Panc1 (cell line): ENCODE measurements around the gene UTP3. TPM values are rescaled to one million over a fixed set of nuclear protein-coding genes. Genes with fewer than 3 reads are reported as not detected.

ENCODE experiments used
- ATAC-seq: fragments of 200-7000 bp; cut with Tn5 transposase; 2 replicates; pipeline ENCODE4 v1.9.1; 2020; ENCODE audit warnings: mild to moderate bottlenecking, moderate library complexity
- BruUV-seq: library from RNA; stranded (reverse); fragments of 400-500 nt; replicated peaks from 2 replicates; lab custom pipeline; 2021; lab: Mats Ljungman, UMichigan
- CTCF ChIA-PET: fragments of 300-600 bp; sonication (Branson Sonifier 250); formaldehyde crosslinking; loops from one replicate; lab custom pipeline; 2022; ENCODE audit warnings: antibody characterized with exemption; lab: Charles Lee
- POLR2A ChIA-PET: fragments of 300-600 bp; sonication (Branson Sonifier 250); formaldehyde crosslinking; loops from one replicate; lab custom pipeline; 2022; ENCODE audit warnings: antibody characterized with exemption; lab: Charles Lee
- DNase-seq: peaks from one replicate; pipeline ENCODE4 v3.0.0-alpha.2; 2010; ENCODE audit warnings: low read depth, low spot score
- H3K27ac ChIP-seq: 2 replicates; pipeline ENCODE4 v1.5.1; 2011; ENCODE audit warnings: mild to moderate bottlenecking, low read length, inconsistent platforms
- H3K27me3 ChIP-seq: fragments of 200-500 bp; sonication (Bioruptor generic); 2 replicates; pipeline ENCODE4 v1.6.0; 2014; ENCODE audit warnings: low read length, inconsistent platforms; ENCODE audit not compliant: control insufficient read depth, insufficient read depth
- H3K36me3 ChIP-seq: fragments of 200-500 bp; sonication (Bioruptor generic); 2 replicates; pipeline ENCODE4 v1.5.1; 2014; ENCODE audit warnings: inconsistent platforms, mild to moderate bottlenecking, low read length, moderate library complexity; ENCODE audit not compliant: control insufficient read depth, insufficient read depth
- H3K4me1 ChIP-seq: 2 replicates; pipeline ENCODE4 v1.5.1; 2011; ENCODE audit warnings: inconsistent platforms, mild to moderate bottlenecking, low read length, moderate library complexity; ENCODE audit not compliant: control insufficient read depth, insufficient read depth
- H3K4me3 ChIP-seq, 2 experiments: 2 replicates each; pipeline ENCODE4 v1.5.1; 2011 to 2012; ENCODE audit warnings: low read depth in 2 of 2, low read length in 2 of 2, mild to moderate bottlenecking in 2 of 2, inconsistent platforms in 1 of 2, moderate library complexity in 1 of 2
- H3K9me3 ChIP-seq: fragments of 200-500 bp; sonication (Bioruptor generic); 2 replicates; pipeline ENCODE4 v1.5.1; 2014; ENCODE audit warnings: low read depth, mild to moderate bottlenecking, inconsistent platforms, low read length, moderate library complexity; ENCODE audit not compliant: control insufficient read depth, insufficient read depth
- POLR2AphosphoS5 ChIP-seq: IDR thresholded peaks from 2 replicates; pipeline ENCODE4 v1.6.1; 2012; ENCODE audit warnings: mild to moderate bottlenecking, low read depth, low read length, moderate library complexity
- REST ChIP-seq, 2 experiments: IDR thresholded peaks; 2 replicates each; pipeline ENCODE4 v1.6.1; 2011 to 2012; ENCODE audit warnings: low read depth in 2 of 2, control low read depth in 1 of 2, low read length in 1 of 2, mild to moderate bottlenecking in 1 of 2, moderate library complexity in 1 of 2; ENCODE audit not compliant: insufficient read depth in 1 of 2
- SIN3A ChIP-seq: IDR thresholded peaks from 2 replicates; pipeline ENCODE4 v1.6.1; 2012; ENCODE audit warnings: low read depth, mild to moderate bottlenecking, low read length, moderate library complexity, borderline replicate concordance; ENCODE audit not compliant: insufficient read depth
- TCF7L2 ChIP-seq: IDR thresholded peaks from 2 replicates; pipeline ENCODE4 v1.6.1; 2011; ENCODE audit warnings: mild to moderate bottlenecking, low read depth, low read length, inconsistent platforms
- in situ Hi-C: cut with HindIII; loops from 2 replicates; pipeline ENCODE4 v1.10.0; 2016; ENCODE audit warnings: low sequenced_read_pairs, low pct_unique_long_range_greater_than_20kb
- intact Hi-C: fragments of 100-400 bp; cut with micrococcal nuclease; formaldehyde crosslinking; loops from one replicate; pipeline ENCODE4 v1.10.0; 2022; ENCODE audit not compliant: unreplicated experiment
- total RNA-seq: library from RNA; stranded (reverse); gene quantifications from one replicate; pipeline ENCODE4 v1.2.1, GENCODE V29; 2021; ENCODE audit not compliant: unreplicated experiment
- TF ChIP-seq, protein P1 (sequence below): fragments of 450-650 bp; IDR thresholded peaks from 2 replicates; pipeline ENCODE4 v1.5.1; 2017; ENCODE audit warnings: mild to moderate bottlenecking

UTP3 gene
- total RNA-seq, 1 experiment from 2014 or later = 20.6 TPM

DNA sequence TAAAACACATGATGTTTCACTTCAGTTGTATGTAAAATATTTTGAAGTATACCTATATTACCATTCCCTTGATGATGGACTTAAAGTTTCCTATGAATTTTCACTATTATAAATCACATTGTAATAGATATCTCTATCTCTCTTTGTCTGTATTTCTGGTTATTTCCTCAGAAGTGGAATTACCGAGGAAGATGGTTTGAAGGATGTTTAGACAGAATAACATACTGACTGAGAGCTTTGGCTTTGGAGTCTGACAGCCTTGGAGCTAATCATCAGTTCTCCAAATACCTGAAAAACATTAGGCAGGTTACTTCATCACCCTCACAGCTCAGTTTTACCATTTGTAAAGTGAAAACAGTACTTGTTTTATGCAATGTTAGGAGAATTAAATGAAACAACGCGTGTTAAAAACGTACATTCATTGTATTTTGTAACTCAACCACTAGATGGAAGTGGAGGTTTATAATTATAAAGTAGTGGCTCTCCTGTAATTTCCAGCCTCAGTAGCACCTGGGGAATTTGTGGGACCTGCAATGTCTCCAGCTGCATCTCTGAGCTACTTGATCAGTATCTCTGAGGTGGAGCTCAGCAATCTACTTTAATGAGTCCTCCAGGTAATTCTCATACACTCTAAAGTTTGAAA, 36.3 kb upstream of the UTP3 start:
- BruUV-seq = no TSS peak
- Histone ChIP-seq H3K27me3 (no peaks in the 10 kb centered on the region), H3K9me3 (no peaks in the 10 kb centered on the region), H3K4me1 (no peaks in the 10 kb centered on the region), H3K27ac (no peak overlapping the region), H3K36me3 (no peaks in the 10 kb centered on the region), H3K4me3 (peak overlapping the region in 1 of 2 experiments; percentile 17; a peak in 1 of 4 replicates)
- in situ Hi-C loops (no loop called here), intact Hi-C loops (loop anchor here (10.0 kb wide), 1 partner anchor 163 kb away; no protein-coding TSS in a partner anchor)
- DNase-seq (peak; percentile 30), ATAC-seq (peak; percentile 76)
- ChIA-PET CTCF (interaction anchor here (0.5 to 1.1 kb wide), 2 partner anchors 17 to 359 kb away, joined by 3 to 4 read pairs; no protein-coding TSS in a partner anchor), POLR2A (interaction anchor here (0.7 kb wide), 1 partner anchor 163 kb away, joined by 13 read pairs; no protein-coding TSS in a partner anchor)
- no peak for TF ChIP-seq SIN3A
- TF ChIP-seq, protein P1, sequence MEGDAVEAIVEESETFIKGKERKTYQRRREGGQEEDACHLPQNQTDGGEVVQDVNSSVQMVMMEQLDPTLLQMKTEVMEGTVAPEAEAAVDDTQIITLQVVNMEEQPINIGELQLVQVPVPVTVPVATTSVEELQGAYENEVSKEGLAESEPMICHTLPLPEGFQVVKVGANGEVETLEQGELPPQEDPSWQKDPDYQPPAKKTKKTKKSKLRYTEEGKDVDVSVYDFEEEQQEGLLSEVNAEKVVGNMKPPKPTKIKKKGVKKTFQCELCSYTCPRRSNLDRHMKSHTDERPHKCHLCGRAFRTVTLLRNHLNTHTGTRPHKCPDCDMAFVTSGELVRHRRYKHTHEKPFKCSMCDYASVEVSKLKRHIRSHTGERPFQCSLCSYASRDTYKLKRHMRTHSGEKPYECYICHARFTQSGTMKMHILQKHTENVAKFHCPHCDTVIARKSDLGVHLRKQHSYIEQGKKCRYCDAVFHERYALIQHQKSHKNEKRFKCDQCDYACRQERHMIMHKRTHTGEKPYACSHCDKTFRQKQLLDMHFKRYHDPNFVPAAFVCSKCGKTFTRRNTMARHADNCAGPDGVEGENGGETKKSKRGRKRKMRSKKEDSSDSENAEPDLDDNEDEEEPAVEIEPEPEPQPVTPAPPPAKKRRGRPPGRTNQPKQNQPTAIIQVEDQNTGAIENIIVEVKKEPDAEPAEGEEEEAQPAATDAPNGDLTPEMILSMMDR = peak; percentile 64

- in situ Hi-C loops (no loop called here), intact Hi-C loops (loop anchor here (10.0 kb wide), 1 partner anchor 160 kb away; no protein-coding TSS in a partner anchor)
- no peak for DNase-seq
- ATAC-seq = no peak
- TF ChIP-seq, protein P1 = no peak
- TF ChIP-seq SIN3A = no peak
- no peak for TF ChIP-seq POLR2AphosphoS5
- no peak for TF ChIP-seq TCF7L2
- TF ChIP-seq REST (IDR thresholded peaks at IDR 0.05; ENCODE audit: insufficient read depth in 1 of 2, low read depth in 2 of 2, low read length in 1 of 2) = no peak
- no peak overlapping the region for H3K4me3 ChIP-seq
- ChIA-PET CTCF (no interaction called here), POLR2A (no interaction called here)
- H3K4me1 ChIP-seq = no peaks in the 10 kb centered on the region
- no TSS peak for BruUV-seq
- no peaks in the 10 kb centered on the region for H3K27me3 ChIP-seq
- H3K36me3 ChIP-seq = no peaks in the 10 kb centered on the region
- H3K27ac ChIP-seq = no peak overlapping the region
- no peaks in the 10 kb centered on the region for H3K9me3 ChIP-seq
Observed at GRCh38 chr4:70654605-70655011, 33.7 kb upstream of the UTP3 start.
